Measurements from ENCODE around the gene PTPRM.

DNA sequence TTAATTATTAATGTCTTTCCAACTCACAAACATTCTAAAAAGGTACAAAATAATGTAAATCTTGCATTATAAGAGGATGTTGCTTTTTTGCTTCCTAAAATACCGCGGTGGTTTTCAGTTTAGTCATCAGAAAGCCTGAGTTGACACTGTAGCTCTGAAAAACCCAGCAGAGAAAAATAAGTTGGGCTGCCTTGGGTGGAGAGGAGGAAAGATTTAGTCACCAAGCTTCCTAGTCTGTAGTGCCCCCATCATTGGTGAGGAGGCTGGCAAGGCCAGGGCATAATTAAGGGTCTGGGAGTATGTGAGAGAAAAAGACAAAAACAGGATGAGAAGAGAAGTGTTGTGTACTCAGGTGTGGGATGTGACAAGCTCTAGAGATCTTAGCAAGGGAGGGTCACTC is 5.7 kb downstream of the PTPRM start:
- TF ChIP-seq SUZ12 (IDR thresholded peaks at IDR 0.05; ENCODE audit: extremely low read depth, insufficient read depth, insufficient read length): no peak
- TF ChIP-seq YY1 (IDR thresholded peaks at IDR 0.05; ENCODE audit: insufficient read depth, insufficient read length): no peak
- TF ChIP-seq ZNF274 (IDR thresholded peaks at IDR 0.05; ENCODE audit: low read depth, low read length): no peak
